HG03175 (cell line): ENCODE measurements around the gene FLNB.

ENCODE experiments used
- ATAC-seq: cut with Tn5 transposase; IDR thresholded peaks from one replicate; pipeline ENCODE4 v1.9.1; 2021; ENCODE audit warnings: mild to moderate bottlenecking, moderate library complexity; ENCODE audit not compliant: unreplicated experiment

Gene FLNB

DNA sequence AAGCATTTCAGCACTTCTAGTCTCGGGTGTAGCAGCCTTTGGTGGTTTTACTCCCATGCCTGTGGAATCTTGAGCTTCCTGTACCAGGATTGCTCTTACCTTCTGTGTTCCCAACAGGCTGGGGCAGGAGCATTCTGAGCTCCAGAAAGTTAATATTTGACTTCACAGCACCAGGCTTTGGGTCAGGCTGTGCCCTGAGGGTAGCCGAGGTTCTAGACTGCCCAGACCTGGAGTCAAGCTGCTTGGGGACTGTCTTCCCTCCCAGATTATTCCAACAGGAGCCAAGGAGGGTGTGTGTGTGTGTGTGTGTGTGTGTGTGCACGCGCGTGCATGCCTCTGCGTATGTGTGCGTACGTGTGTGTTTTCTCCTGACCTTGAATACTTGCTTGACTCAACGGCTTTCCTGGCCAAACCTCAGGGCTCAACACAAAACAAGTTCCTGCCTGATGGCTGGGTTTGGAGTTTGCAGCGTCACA, 94.8 kb downstream of the FLNB start:
- ATAC-seq: no peak

- no peak for ATAC-seq
Measured at GRCh38 chr3:58104151-58104550, 95.9 kb downstream of the FLNB start.

GRCh38 chr3:58104712-58105111, 96.5 kb downstream of the FLNB start:
- ATAC-seq: no peak

DNA sequence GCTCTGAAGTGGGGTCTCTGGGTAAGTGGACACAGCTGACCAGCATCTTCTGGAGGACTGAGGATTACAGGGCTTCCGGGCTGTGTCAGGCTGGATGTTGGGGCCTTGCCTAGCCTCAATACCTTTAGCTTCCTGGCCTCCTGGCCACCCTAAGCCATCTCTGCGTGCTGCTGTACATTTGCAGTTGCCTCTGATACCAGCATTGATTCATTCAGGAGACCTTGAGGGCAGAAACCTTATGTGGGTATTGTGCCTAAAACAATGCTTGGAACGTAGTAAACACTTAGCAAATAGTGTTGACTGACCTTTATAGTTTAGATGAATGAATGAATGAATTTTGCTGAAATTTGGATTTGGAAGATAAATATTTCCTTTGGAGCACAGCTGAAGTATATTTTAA, 97.0 kb downstream of the FLNB start:
- no peak for ATAC-seq

GRCh38 chr3:58106061-58106460, 97.8 kb downstream of the FLNB start:
- no peak for ATAC-seq

DNA sequence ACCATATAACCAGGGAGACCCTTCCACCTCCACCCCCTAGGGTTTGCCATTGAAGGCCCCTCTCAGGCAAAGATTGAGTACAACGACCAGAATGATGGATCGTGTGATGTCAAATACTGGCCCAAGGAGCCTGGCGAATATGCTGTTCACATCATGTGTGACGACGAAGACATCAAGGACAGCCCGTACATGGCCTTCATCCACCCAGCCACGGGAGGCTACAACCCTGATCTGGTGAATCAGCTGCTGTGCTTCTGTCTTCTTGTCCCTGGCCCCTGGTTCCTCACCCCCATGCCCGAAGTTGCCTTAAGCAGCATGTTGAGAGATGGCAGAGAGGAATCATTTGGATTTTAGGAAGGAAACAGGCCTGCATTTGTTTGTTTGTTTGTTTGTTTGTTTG, 98.4 kb downstream of the FLNB start:
- no peak for ATAC-seq

DNA sequence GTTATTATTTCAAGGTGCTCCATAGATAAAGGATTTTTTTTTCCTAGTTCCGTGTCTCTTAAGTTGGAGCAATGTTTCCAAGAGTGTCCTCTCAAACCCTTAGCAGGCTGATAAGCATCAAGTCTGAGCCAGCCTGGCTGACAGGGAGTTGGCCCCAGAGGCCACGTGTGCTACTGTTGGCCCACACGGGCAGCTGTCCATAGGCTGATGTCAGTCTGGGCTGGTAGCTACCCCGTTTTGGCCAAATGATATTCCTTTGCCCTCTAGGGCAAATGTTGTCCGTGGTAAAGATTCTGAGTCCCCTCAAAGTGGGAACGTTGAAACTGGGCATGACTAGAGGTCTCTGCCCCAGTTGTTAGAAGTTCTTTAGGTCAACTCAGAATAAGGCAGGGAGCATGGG, 99.4 kb downstream of the FLNB start:
- ATAC-seq: no peak

DNA sequence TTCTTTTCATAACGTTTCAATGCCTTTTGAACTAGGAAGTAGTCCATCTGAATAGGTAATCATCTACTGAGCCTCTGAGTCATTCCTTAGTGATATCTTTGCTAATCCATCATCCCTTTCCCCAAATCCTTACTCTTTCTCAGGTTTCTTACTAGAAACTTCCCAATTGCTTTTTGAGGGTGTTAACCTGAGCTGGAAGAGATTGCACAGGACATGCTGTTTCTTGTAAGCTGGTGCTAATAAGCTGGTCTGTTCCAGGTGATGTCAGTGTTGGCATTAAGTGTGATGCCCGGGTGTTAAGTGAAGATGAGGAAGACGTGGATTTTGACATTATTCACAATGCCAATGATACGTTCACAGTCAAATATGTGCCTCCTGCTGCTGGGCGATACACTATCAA, 101.5 kb downstream of the FLNB start:
- no peak for ATAC-seq

- ATAC-seq: no peak
Measured at GRCh38 chr3:58111513-58112184, 103.4 kb downstream of the FLNB start.

DNA sequence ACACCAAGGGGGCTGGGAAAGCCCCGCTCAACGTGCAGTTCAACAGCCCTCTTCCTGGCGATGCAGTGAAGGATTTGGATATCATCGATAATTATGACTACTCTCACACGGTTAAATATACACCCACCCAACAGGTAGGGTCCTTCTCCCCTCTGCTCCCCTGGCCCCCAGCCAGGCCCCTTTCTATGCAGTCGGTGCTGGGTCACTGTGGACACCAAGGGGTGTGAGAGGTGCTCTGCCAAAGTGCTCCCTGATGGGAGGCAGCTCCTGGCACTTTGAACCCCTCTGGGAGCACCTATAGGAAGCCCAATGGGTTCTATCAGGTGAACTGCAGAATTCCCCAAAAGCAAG, 103.9 kb downstream of the FLNB start:
- no peak for ATAC-seq

DNA sequence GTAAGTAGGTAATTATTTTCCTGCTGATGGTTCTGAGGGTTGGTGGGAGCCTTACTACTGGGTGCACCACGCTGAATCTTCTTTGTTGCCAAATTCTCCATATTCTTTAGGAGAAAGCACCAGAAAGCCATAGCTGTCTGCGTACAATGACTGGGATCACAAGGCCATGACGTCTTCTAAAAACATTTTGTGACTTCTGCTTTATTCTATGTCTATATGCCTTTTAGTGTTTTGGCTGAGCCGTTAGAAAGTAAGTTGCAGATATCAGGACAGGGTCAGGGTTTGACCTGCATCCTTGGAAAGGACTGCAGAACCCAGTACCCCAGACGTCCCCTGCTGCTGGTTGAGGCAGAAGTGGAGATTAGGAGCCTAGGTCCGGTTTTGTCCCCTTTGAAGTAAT, 107.0 kb downstream of the FLNB start:
- ATAC-seq: no peak

GRCh38 chr3:58116161-58116955, 108.1 kb downstream of the FLNB start:
- peak; percentile 82 for ATAC-seq

DNA sequence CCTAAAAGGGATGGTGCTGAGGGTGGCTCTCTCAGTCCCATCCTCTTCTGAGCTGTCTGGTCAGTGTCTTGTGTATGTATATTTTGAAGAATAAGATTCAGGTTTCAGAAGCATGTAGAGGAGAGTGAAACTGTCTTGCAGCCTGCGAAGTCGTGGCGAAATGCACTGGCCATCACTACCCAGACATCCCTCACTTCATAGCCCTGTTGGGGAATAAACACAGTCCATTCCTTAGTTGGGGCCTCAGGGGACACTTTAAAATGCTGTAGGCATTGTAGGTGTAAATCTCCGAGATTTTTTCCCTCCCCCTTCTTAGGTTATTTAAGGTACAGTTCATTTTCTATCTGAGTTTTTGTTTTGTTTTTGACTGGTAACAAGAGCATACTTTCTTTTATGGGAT, 108.8 kb downstream of the FLNB start:
- ATAC-seq: no peak

GRCh38 chr3:58117561-58118181, 109.4 kb downstream of the FLNB start:
- no peak for ATAC-seq

DNA sequence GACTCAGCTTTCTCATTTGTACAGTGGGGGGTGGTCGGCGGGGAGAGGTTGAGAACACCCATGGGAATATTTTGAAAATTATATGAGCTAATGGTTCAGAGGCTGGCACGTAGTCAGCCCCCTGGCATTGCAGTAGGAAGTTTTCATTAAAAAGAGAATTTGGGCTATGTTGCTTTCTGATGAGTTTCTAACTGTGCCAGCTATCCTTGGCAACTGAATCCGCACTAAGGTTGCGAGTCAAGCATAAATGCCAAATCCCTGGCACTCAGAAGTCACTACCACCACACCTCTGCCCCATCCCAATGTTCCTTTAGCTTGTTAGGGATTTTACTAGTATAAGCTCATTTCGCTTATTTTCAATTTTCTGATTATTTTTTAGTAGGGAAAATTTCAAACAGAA, 111.0 kb downstream of the FLNB start:
- no peak for ATAC-seq

- no peak for ATAC-seq
Measured at GRCh38 chr3:58120075-58120812, 112.0 kb downstream of the FLNB start.

DNA sequence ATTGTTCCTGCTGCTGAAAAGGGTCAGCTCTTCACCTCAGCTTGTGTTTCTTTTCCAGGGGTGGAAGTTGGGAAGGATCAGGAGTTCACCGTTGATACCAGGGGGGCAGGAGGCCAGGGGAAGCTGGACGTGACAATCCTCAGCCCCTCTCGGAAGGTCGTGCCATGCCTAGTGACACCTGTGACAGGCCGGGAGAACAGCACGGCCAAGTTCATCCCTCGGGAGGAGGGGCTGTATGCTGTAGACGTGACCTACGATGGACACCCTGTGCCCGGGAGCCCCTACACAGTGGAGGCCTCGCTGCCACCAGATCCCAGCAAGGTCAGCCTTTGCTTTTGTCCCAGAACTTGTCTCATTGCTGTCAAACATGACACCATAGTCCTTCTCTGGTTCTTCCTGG, 113.0 kb downstream of the FLNB start:
- ATAC-seq: no peak

DNA sequence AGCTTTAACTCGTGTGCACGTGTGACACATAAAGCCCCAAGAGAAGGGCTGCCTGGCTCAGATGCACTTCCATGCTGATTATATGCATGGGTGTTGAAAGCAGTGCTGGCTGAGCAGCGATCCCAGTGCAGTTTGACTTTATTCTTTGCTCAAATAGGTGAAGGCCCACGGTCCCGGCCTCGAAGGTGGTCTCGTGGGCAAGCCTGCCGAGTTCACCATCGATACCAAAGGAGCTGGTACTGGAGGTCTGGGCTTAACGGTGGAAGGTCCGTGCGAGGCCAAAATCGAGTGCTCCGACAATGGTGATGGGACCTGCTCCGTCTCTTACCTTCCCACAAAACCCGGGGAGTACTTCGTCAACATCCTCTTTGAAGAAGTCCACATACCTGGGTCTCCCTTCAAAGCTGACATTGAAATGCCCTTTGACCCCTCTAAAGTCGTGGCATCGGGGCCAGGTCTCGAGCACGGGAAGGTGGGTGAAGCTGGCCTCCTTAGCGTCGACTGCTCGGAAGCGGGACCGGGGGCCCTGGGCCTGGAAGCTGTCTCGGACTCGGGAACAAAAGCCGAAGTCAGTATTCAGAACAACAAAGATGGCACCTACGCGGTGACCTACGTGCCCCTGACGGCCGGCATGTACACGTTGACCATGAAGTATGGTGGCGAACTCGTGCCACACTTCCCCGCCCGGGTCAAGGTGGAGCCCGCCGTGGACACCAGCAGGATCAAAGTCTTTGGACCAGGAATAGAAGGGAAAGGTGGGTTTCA, 114.9 kb downstream of the FLNB start:
- ATAC-seq: no peak

DNA sequence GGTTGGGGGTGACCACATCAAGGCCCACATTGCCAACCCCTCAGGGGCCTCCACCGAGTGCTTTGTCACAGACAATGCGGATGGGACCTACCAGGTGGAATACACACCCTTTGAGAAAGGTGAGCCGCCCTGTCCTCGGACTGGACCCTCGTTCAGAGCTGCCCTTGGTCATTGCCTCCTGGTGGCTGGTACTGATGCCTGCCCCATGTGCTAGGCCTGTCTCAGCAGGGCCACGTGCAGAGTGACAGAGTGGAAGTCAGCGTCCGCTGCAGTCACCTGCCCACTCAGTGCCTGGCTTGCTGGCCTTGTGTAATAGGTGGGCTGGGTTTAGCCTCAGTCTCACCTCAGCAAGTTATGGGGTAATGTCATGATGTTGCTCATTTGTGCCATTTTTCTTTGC, 116.2 kb downstream of the FLNB start:
- ATAC-seq: no peak

DNA sequence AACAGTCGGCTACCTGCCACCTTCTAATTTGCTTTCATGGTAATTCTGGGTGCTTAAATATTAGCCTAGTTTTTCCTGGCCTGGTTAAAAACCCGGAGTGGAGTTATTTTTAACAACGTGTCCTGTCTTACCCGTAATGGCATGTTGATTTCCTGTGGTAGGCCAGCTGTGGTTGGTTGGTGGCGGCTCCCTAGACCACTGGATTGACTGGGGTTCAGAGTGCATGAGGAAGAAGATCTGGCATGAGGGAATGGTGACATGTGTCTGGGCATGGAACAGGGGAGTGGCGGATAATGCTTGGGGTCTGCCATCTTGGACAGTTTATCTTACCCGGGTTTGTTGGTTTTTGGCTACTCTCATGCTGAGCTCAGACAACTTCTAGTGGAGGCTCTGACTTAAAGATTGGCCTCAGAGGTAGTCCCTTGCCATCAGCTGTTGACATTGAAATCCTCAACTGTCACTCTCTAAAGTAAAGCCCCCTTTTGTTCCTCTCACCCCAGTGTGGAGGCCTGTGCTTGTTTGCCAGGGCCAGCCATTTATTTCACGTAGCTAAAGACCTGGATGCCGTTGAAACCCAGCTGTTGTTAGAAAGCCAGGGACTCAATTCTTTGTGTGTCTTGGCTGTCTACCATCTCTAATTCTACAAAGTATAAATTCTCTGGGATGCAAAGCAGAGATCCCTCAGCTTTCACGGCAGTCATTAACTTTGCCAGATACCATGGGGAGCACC, 121.0 kb downstream of the FLNB start:
- no peak for ATAC-seq
